ENCODE data around the gene ATF7. TPM values are rescaled to one million over a fixed set of nuclear protein-coding genes. Genes with fewer than 3 reads are reported as not detected.
A peak's percentile ranks its signal among the peaks of the same experiment; 100 is the strongest.

Gene ATF7
- total RNA-seq, 1 donor from 2014 or later: 26.6 TPM

DNA sequence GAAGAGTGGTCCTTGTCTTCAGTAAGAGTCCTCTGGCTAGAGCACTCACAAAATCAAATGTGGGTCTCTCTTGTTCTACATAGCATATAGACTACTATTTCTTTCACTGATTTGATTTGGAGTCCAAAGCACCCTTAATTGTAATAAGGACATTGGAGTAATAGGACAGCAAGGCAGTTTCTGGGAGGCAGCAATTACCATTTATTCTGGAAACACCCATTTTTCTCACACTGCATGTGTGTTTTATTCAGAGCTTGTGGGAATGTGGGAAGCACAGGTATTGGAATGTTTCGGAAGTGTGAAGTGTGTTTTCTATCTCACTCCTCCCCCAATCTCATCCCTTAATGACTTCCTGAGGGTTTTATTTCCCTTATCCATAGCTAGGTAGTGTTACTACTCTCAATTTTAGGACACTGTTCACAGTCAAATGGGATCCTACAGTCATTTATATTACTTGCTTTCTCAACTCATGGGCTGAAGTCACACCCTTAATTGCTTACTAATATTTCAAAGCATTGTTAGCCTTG lies 154.1 kb downstream of the ATF7 start:
- Histone ChIP-seq H3K9ac (ENCODE audit: low read depth in 1 of 3, low read length in 3 of 3) (no peak overlapping the region), H3K4me1 (ENCODE audit: control insufficient read depth in 3 of 3, insufficient read depth in 3 of 3, low read length in 3 of 3) (peaks cover 57 to 70% (median 59%) of the 10 kb centered on the region in 3 donors), H3K27ac (ENCODE audit: low read depth, low read length) (no peak overlapping the region), H3K36me3 (ENCODE audit: control insufficient read depth in 3 of 3, insufficient read depth in 3 of 3, low read length in 3 of 3) (peaks cover 60 to 89% (median 79%) of the 10 kb centered on the region in 3 donors), H3K9me3 (ENCODE audit: control insufficient read depth in 3 of 3, low read length in 3 of 3) (no peaks in the 10 kb centered on the region), H3K4me3 (ENCODE audit: low read length in 3 of 3) (no peak overlapping the region), H3K27me3 (ENCODE audit: control insufficient read depth in 3 of 3, insufficient read depth in 3 of 3, low read length in 3 of 3) (no peaks in the 10 kb centered on the region)

DNA sequence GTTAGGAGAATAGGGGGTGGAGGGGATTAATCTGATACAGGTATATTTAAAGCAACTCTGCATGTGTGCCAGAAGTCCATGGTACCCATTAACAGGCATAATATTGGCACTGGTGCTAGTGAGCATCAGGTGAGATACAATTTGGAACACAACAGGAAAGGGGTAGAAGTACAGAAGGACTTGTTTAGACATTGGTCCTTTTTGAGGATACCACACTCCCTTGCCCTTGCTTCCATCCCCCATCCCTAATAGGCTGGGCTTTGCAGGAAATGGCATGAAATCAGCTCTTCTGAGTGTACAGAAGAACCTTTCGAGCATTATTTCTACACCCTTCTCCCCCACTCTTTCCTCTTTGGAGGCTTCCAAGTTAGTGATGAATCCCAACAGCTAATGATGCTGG lies 157.9 kb downstream of the ATF7 start:
- H3K27me3 ChIP-seq (ENCODE audit: control insufficient read depth in 3 of 3, insufficient read depth in 3 of 3, low read length in 3 of 3): no peaks in the 10 kb centered on the region
- H3K4me3 ChIP-seq (ENCODE audit: low read length in 3 of 3): no peak overlapping the region
- peak overlapping the region; percentile 61 for H3K27ac ChIP-seq (ENCODE audit: low read depth, low read length)
- peaks cover 63 to 78% (median 68%) of the 10 kb centered on the region in 3 donors for H3K4me1 ChIP-seq (ENCODE audit: control insufficient read depth in 3 of 3, insufficient read depth in 3 of 3, low read length in 3 of 3)
- no peak overlapping the region for H3K9ac ChIP-seq (ENCODE audit: low read depth in 1 of 3, low read length in 3 of 3)
- peaks cover 70 to 88% (median 84%) of the 10 kb centered on the region in 3 donors for H3K36me3 ChIP-seq (ENCODE audit: control insufficient read depth in 3 of 3, insufficient read depth in 3 of 3, low read length in 3 of 3)
- H3K9me3 ChIP-seq (ENCODE audit: control insufficient read depth in 3 of 3, low read length in 3 of 3): no peaks in the 10 kb centered on the region

DNA sequence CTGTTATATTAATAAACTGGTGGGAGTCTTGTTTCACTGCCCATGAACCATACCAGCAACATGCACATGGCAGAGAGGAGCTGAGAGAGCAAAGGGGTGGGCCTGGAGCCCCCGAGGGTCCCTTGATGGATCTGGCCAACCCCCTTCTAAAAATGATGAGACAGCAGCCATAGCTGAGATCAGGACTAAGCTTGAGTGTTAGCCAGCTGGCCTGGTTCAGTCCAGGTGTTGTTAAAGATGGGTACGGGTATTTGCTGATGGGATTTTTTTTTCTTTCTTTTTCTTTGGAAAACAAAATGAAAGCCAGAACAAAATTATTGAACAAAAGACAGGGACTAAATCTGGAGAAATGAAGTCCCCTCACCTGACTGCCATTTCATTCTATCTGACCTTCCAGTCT lies 158.3 kb downstream of the ATF7 start:
- Histone ChIP-seq H3K9me3 (ENCODE audit: control insufficient read depth in 3 of 3, low read length in 3 of 3) (no peaks in the 10 kb centered on the region), H3K27me3 (ENCODE audit: control insufficient read depth in 3 of 3, insufficient read depth in 3 of 3, low read length in 3 of 3) (no peaks in the 10 kb centered on the region), H3K36me3 (ENCODE audit: control insufficient read depth in 3 of 3, insufficient read depth in 3 of 3, low read length in 3 of 3) (peaks cover 74 to 91% (median 88%) of the 10 kb centered on the region in 3 donors), H3K9ac (ENCODE audit: low read depth in 1 of 3, low read length in 3 of 3) (no peak overlapping the region), H3K4me3 (ENCODE audit: low read length in 3 of 3) (no peak overlapping the region), H3K4me1 (ENCODE audit: control insufficient read depth in 3 of 3, insufficient read depth in 3 of 3, low read length in 3 of 3) (peaks cover 67 to 79% (median 69%) of the 10 kb centered on the region in 3 donors), H3K27ac (ENCODE audit: low read depth, low read length) (peak overlapping the region; percentile 61)

DNA sequence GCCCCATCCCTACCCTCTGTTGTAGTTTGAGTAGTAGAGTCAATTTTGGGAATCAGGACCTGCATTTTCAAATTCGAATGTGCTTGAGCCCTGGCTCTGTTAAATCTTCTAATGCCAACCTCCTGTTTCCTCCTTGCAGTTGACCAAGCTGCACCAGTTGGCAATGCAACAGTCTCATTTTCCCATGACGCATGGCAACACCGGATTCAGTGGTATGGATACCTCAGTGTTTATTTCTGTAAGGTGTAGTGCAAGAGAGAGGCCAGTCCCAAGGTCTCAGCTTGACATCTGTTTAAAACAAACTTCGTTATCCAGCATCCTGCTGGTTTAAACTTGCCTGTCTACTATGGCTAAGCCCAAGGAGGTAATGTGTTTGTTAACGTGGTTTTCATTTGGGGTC lies 159.1 kb downstream of the ATF7 start:
- no peaks in the 10 kb centered on the region for H3K27me3 ChIP-seq (ENCODE audit: control insufficient read depth in 3 of 3, insufficient read depth in 3 of 3, low read length in 3 of 3)
- H3K9ac ChIP-seq (ENCODE audit: low read depth in 1 of 3, low read length in 3 of 3): no peak overlapping the region
- peaks cover 70 to 79% (median 71%) of the 10 kb centered on the region in 3 donors for H3K4me1 ChIP-seq (ENCODE audit: control insufficient read depth in 3 of 3, insufficient read depth in 3 of 3, low read length in 3 of 3)
- H3K9me3 ChIP-seq (ENCODE audit: control insufficient read depth in 3 of 3, low read length in 3 of 3): no peaks in the 10 kb centered on the region
- peaks cover 77 to 91% (median 91%) of the 10 kb centered on the region in 3 donors for H3K36me3 ChIP-seq (ENCODE audit: control insufficient read depth in 3 of 3, insufficient read depth in 3 of 3, low read length in 3 of 3)
- H3K4me3 ChIP-seq (ENCODE audit: low read length in 3 of 3): no peak overlapping the region
- peak overlapping the region; percentile 61 for H3K27ac ChIP-seq (ENCODE audit: low read depth, low read length)

DNA sequence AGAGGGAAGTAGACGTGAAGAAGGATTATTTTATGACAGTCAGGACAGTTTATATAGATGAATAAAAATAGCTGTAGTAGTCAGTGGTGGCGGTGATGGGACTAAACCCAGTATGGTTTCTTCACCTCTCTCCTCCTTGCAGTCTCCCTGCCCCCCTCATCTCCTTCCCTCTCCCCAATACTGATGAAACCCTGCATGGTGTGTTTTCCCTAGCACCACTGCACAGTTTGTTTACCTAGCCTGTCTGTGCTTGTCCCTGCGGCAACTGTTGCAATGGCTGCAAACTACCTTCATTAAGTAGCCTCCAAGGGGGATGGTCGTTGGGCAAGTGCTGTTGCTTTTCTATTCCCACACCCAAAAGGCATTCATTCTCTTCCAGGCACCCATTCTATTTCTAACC lies 159.5 kb downstream of the ATF7 start:
- no peak overlapping the region for H3K4me3 ChIP-seq (ENCODE audit: low read length in 3 of 3)
- peaks cover 73 to 80% (median 74%) of the 10 kb centered on the region in 3 donors for H3K4me1 ChIP-seq (ENCODE audit: control insufficient read depth in 3 of 3, insufficient read depth in 3 of 3, low read length in 3 of 3)
- no peaks in the 10 kb centered on the region for H3K27me3 ChIP-seq (ENCODE audit: control insufficient read depth in 3 of 3, insufficient read depth in 3 of 3, low read length in 3 of 3)
- H3K27ac ChIP-seq (ENCODE audit: low read depth, low read length): peak overlapping the region; percentile 61
- H3K36me3 ChIP-seq (ENCODE audit: control insufficient read depth in 3 of 3, insufficient read depth in 3 of 3, low read length in 3 of 3): peaks cover 78 to 91% (median 91%) of the 10 kb centered on the region in 3 donors
- H3K9ac ChIP-seq (ENCODE audit: low read depth in 1 of 3, low read length in 3 of 3): no peak overlapping the region
- no peaks in the 10 kb centered on the region for H3K9me3 ChIP-seq (ENCODE audit: control insufficient read depth in 3 of 3, low read length in 3 of 3)

DNA sequence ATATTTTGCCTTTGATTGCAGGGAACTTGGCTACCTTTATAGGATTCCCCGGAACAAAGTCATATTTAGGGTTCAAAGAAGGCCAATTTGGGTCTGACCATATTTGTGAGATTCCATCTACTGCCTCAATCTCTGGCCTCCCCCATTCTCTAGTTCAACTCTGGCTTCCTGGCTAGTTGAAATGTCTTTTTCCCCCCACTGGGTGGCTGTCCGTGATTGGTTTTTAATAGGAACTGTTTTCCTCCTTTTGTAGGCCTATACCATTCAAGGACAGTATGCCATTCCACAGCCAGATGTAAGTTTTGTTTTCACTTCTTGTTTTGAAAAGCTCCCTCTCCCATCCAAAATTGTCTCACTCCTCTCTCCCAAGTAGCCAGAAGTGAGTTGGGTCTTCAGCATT lies 160.5 kb downstream of the ATF7 start:
- Histone ChIP-seq H3K4me3 (ENCODE audit: low read length in 3 of 3) (no peak overlapping the region), H3K9ac (ENCODE audit: low read depth in 1 of 3, low read length in 3 of 3) (peak overlapping the region in 2 of 3 donors; percentile 2 to 43), H3K9me3 (ENCODE audit: control insufficient read depth in 3 of 3, low read length in 3 of 3) (no peaks in the 10 kb centered on the region), H3K27ac (ENCODE audit: low read depth, low read length) (peak overlapping the region; percentile 61), H3K36me3 (ENCODE audit: control insufficient read depth in 3 of 3, insufficient read depth in 3 of 3, low read length in 3 of 3) (peaks cover 79 to 93% (median 92%) of the 10 kb centered on the region in 3 donors), H3K27me3 (ENCODE audit: control insufficient read depth in 3 of 3, insufficient read depth in 3 of 3, low read length in 3 of 3) (no peaks in the 10 kb centered on the region), H3K4me1 (ENCODE audit: control insufficient read depth in 3 of 3, insufficient read depth in 3 of 3, low read length in 3 of 3) (peaks cover 78 to 86% (median 81%) of the 10 kb centered on the region in 3 donors)

DNA sequence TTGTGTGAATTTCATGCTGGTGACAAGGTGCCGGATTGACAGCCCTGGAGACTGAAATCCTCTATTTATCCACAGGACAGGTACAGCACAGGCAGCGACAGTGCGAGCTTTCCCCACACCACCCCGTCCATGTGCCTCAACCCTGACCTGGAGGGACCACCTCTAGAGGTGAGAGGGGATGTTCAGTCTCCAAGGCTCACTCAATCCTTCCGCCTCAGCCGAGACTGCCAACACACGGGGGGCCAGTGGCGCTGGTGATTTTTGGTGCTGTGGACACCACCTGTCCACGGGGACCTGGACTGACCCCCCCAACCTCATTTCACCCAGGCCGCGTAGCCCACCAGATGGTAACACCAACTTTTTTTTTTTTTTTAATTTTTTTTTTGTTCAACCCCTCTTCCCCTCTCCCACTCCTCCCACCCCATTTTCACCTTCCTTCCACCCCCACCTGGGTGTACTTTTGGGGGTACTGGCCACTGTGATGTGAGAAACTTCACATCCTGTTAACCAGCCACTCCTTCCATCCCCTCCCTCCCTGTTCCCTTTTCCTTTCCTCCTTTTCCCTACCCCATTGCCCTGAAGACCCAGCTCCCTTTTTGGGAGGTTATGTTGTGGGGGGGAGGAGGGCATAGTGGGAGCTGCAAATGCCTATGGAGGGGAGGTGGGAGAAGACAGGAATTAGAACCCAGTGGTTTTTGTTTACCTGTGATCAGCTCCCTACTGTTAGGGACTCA lies 161.3 kb downstream of the ATF7 start:
- H3K9me3 ChIP-seq (ENCODE audit: control insufficient read depth in 3 of 3, low read length in 3 of 3): no peaks in the 10 kb centered on the region
- H3K9ac ChIP-seq (ENCODE audit: low read depth in 1 of 3, low read length in 3 of 3): peak overlapping the region in 2 of 3 donors; percentile 2 to 63
- H3K27me3 ChIP-seq (ENCODE audit: control insufficient read depth in 3 of 3, insufficient read depth in 3 of 3, low read length in 3 of 3): no peaks in the 10 kb centered on the region
- H3K4me1 ChIP-seq (ENCODE audit: control insufficient read depth in 3 of 3, insufficient read depth in 3 of 3, low read length in 3 of 3): peaks cover 82 to 88% (median 86%) of the 10 kb centered on the region in 3 donors
- no peak overlapping the region for H3K4me3 ChIP-seq (ENCODE audit: low read length in 3 of 3)
- peak overlapping the region; percentile 61 for H3K27ac ChIP-seq (ENCODE audit: low read depth, low read length)
- peaks cover 80 to 94% (median 93%) of the 10 kb centered on the region in 3 donors for H3K36me3 ChIP-seq (ENCODE audit: control insufficient read depth in 3 of 3, insufficient read depth in 3 of 3, low read length in 3 of 3)

DNA sequence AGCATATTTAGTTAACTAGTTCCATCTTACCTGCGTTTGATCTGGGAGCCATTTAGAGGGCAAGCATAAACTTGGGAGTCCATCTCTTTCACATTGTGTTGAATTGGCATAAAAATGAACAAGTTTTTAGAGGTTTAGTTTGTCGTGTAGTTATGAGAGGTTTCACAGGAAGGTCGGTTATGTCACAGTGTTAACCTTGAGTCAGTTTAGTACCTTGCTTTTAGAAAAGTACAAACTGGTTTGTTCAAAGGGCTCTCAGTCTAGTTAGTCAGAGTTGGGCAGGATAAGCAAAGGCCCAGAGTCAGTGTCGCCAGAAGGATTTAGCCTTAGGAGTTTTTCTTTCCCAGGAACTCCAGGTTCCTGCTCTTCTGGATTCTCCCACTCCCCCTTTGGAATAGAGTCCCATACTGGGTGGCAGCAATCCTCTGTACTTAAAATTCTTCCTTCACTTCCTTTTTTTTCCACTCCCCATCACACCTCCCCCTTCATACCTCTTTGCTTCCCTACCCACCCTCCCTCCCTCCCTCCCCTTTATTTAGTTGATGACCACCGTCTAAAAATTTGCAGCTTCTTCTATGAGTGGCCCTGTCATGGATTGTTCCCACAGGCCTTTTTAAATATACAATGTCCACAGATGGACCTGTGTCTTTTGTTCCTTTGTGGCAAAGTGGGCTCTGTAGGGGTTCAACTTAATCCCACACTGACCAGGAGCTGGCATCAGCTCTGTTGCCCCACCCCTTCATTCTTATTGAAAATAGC lies 162.2 kb downstream of the ATF7 start:
- H3K4me3 ChIP-seq (ENCODE audit: low read length in 3 of 3): no peak overlapping the region
- peak overlapping the region; percentile 78 for H3K27ac ChIP-seq (ENCODE audit: low read depth, low read length)
- no peak overlapping the region for H3K9ac ChIP-seq (ENCODE audit: low read depth in 1 of 3, low read length in 3 of 3)
- no peaks in the 10 kb centered on the region for H3K9me3 ChIP-seq (ENCODE audit: control insufficient read depth in 3 of 3, low read length in 3 of 3)
- peaks cover 78 to 95% (median 92%) of the 10 kb centered on the region in 3 donors for H3K36me3 ChIP-seq (ENCODE audit: control insufficient read depth in 3 of 3, insufficient read depth in 3 of 3, low read length in 3 of 3)
- no peaks in the 10 kb centered on the region for H3K27me3 ChIP-seq (ENCODE audit: control insufficient read depth in 3 of 3, insufficient read depth in 3 of 3, low read length in 3 of 3)
- peaks cover 85 to 92% (median 89%) of the 10 kb centered on the region in 3 donors for H3K4me1 ChIP-seq (ENCODE audit: control insufficient read depth in 3 of 3, insufficient read depth in 3 of 3, low read length in 3 of 3)

DNA sequence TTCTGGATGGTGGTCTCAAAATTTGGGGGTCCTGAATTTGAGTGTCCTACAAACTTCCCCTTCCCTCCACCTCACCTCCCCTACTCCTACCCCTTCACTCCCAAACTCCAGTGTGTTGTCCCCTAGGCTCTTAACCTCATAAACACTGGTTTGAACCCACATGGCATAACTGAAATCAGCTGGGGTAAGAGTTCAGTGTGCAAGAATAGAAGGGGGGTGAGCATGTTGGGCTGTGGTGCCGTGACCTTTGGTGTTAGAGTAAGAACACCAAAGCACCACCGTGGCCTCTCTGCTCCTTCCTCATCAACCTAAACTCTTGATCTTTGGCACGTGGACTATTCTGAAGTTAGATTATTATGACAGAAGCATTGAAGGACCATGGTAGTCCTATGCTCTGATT lies 163.2 kb downstream of the ATF7 start:
- H3K36me3 ChIP-seq (ENCODE audit: control insufficient read depth in 3 of 3, insufficient read depth in 3 of 3, low read length in 3 of 3): peaks cover 74 to 93% (median 92%) of the 10 kb centered on the region in 3 donors
- no peaks in the 10 kb centered on the region for H3K27me3 ChIP-seq (ENCODE audit: control insufficient read depth in 3 of 3, insufficient read depth in 3 of 3, low read length in 3 of 3)
- peaks cover 78 to 89% (median 83%) of the 10 kb centered on the region in 3 donors for H3K4me1 ChIP-seq (ENCODE audit: control insufficient read depth in 3 of 3, insufficient read depth in 3 of 3, low read length in 3 of 3)
- H3K27ac ChIP-seq (ENCODE audit: low read depth, low read length): peak overlapping the region; percentile 78
- H3K4me3 ChIP-seq (ENCODE audit: low read length in 3 of 3): peak overlapping the region in 1 of 3 donors; percentile 2
- no peaks in the 10 kb centered on the region for H3K9me3 ChIP-seq (ENCODE audit: control insufficient read depth in 3 of 3, low read length in 3 of 3)
- peak overlapping the region in 2 of 3 donors; percentile 51 to 57 for H3K9ac ChIP-seq (ENCODE audit: low read depth in 1 of 3, low read length in 3 of 3)

All from skeletal muscle tissue (tissue), 4 donors.